Measurements from ENCODE around the gene WDTC1. TPM values are rescaled to one million over a fixed set of nuclear protein-coding genes. Genes with fewer than 3 reads are reported as not detected.

Gene WDTC1
- total RNA-seq, 1 donor from 2014 or later = 18.2 TPM

DNA sequence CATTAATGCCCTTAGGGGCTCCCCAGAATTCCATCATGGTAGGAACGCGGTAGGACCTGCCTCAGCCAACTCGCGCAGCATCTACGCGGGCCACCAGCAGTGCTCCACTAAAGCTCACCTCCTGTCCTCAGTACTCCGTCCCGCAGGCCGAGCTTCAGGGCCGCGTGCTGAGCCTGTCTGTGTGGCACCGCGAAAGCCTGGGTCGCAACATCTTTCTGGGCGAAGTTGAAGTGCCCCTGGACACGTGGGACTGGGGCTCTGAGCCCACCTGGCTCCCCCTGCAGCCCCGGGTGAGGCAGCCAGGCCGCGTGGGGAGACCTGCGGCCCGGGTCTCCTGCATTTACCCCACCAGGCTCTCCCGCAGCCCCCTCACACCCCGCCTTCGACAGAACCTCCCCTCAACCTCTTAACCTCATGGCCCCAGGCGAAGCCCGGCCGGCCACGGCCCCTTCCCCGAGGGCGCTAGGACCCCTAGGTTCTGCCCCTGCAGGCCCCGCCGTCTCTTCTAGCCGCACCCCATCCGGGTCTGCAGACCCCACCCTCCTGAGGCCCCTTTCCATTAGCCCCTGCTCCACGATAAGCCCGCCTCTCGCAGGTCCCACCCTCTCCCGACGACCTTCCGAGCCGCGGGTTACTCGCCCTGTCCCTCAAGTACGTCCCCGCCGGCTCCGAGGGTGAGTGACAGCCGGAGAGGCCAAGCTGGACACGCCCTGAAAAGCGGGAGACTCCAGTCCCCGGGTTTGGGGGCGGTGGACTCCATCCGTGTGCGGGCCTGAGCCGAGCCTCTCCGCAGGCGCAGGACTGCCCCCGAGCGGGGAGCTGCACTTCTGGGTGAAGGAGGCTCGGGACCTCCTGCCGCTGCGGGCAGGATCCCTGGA lies 116.5 kb downstream of the WDTC1 start:
- no peaks in the 10 kb centered on the region for H3K9me3 ChIP-seq (ENCODE audit: insufficient read depth, low read depth, low read length)
- H3K79me2 ChIP-seq (ENCODE audit: insufficient read depth, low read length) = no peaks in the 10 kb centered on the region
- H3K27me3 Mint-ChIP-seq (ENCODE audit: low read depth, unreplicated experiment) = peaks cover 4% of the 10 kb centered on the region
- peaks cover 5% of the 10 kb centered on the region for H3K27me3 ChIP-seq (ENCODE audit: insufficient read depth, low read length)
- peak; percentile 7 for DNase-seq (ENCODE audit: low read depth)
- H4K20me1 ChIP-seq (ENCODE audit: insufficient read depth, low read length) = no peaks in the 10 kb centered on the region
- H2AFZ ChIP-seq (ENCODE audit: low read depth, low read length) = peak overlapping the region; percentile 80
- H3K4me1 ChIP-seq (ENCODE audit: insufficient read depth, low read length) = peaks cover 15% of the 10 kb centered on the region
- H3K9me3 Mint-ChIP-seq (ENCODE audit: unreplicated experiment) = no peaks in the 10 kb centered on the region
- FAIRE-seq = no peak
- no peak overlapping the region for H3K27ac ChIP-seq (ENCODE audit: low read depth, low read length)
- H3K4me3 Mint-ChIP-seq (ENCODE audit: unreplicated experiment) = no peak overlapping the region
- H3K4me2 ChIP-seq (ENCODE audit: low read length) = peak overlapping the region; percentile 78
- H3K9ac ChIP-seq (ENCODE audit: low read length) = no peak overlapping the region
- no peak overlapping the region for H3K4me3 ChIP-seq (ENCODE audit: insufficient read depth, low read depth, low read length)
- H3K36me3 ChIP-seq (ENCODE audit: insufficient read depth, low read length) = peaks cover under 1% of the 10 kb centered on the region
- H3K27ac Mint-ChIP-seq (ENCODE audit: unreplicated experiment) = no peak overlapping the region
- H3K36me3 Mint-ChIP-seq (ENCODE audit: low read depth, unreplicated experiment) = peaks cover 9% of the 10 kb centered on the region
- H3K4me1 Mint-ChIP-seq (ENCODE audit: low read depth, unreplicated experiment) = peaks cover 4% of the 10 kb centered on the region
- no peak for TF ChIP-seq EZH2 (IDR thresholded peaks at IDR 0.05; ENCODE audit: insufficient read depth, low read length)
- TF ChIP-seq, protein P1, sequence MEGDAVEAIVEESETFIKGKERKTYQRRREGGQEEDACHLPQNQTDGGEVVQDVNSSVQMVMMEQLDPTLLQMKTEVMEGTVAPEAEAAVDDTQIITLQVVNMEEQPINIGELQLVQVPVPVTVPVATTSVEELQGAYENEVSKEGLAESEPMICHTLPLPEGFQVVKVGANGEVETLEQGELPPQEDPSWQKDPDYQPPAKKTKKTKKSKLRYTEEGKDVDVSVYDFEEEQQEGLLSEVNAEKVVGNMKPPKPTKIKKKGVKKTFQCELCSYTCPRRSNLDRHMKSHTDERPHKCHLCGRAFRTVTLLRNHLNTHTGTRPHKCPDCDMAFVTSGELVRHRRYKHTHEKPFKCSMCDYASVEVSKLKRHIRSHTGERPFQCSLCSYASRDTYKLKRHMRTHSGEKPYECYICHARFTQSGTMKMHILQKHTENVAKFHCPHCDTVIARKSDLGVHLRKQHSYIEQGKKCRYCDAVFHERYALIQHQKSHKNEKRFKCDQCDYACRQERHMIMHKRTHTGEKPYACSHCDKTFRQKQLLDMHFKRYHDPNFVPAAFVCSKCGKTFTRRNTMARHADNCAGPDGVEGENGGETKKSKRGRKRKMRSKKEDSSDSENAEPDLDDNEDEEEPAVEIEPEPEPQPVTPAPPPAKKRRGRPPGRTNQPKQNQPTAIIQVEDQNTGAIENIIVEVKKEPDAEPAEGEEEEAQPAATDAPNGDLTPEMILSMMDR (IDR thresholded peaks at IDR 0.05; ENCODE audit: insufficient read depth, low read depth, low read length) = no peak

DNA sequence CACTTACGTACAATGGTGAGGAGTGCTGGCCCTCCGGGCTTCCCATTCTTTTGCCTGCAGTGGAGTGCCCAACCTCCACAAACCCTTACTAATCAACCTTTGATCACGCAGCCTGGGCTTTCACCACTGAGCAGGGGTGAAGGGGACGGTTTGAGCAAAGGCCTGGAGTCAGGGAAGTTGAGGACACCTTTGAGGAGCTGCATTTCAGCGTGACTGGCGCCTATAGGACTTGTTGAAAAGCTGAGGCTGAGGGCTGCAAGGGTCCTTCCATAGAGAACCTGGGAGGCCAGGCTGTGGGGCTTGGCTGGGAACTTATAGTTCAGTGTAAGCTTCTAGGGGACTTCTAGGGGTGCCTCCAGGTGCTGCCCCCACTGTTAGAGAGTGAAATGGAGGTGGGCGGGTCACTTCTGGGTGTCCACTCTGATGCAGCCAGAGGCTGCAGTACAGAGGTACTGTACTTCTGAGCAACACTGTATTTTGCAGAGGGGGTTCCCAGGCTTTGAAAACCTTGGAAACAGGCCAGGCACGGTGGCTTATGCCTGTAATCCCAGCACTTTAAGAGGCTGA lies 117.2 kb downstream of the WDTC1 start:
- H3K36me3 ChIP-seq (ENCODE audit: insufficient read depth, low read length) = peaks cover 3% of the 10 kb centered on the region
- Mint-ChIP-seq H3K27me3 (ENCODE audit: low read depth, unreplicated experiment) (peaks cover 4% of the 10 kb centered on the region), H3K9me3 (ENCODE audit: unreplicated experiment) (no peaks in the 10 kb centered on the region), H3K27ac (ENCODE audit: unreplicated experiment) (no peak overlapping the region), H3K36me3 (ENCODE audit: low read depth, unreplicated experiment) (peaks cover 9% of the 10 kb centered on the region), H3K4me1 (ENCODE audit: low read depth, unreplicated experiment) (peaks cover 4% of the 10 kb centered on the region), H3K4me3 (ENCODE audit: unreplicated experiment) (no peak overlapping the region)
- no peak overlapping the region for H3K9ac ChIP-seq (ENCODE audit: low read length)
- H3K4me2 ChIP-seq (ENCODE audit: low read length) = peak overlapping the region; percentile 78
- no peaks in the 10 kb centered on the region for H3K79me2 ChIP-seq (ENCODE audit: insufficient read depth, low read length)
- TF ChIP-seq, protein P1 (IDR thresholded peaks at IDR 0.05; ENCODE audit: insufficient read depth, low read depth, low read length) = no peak
- no peak for TF ChIP-seq EZH2 (IDR thresholded peaks at IDR 0.05; ENCODE audit: insufficient read depth, low read length)
- FAIRE-seq (no peak), DNase-seq (ENCODE audit: low read depth) (no peak)
- no peaks in the 10 kb centered on the region for H4K20me1 ChIP-seq (ENCODE audit: insufficient read depth, low read length)
- peak overlapping the region; percentile 71 for H2AFZ ChIP-seq (ENCODE audit: low read depth, low read length)
- H3K27me3 ChIP-seq (ENCODE audit: insufficient read depth, low read length) = peaks cover 5% of the 10 kb centered on the region
- H3K27ac ChIP-seq (ENCODE audit: low read depth, low read length) = no peak overlapping the region
- no peaks in the 10 kb centered on the region for H3K9me3 ChIP-seq (ENCODE audit: insufficient read depth, low read depth, low read length)
- H3K4me3 ChIP-seq (ENCODE audit: insufficient read depth, low read depth, low read length) = no peak overlapping the region
- H3K4me1 ChIP-seq (ENCODE audit: insufficient read depth, low read length) = peaks cover 15% of the 10 kb centered on the region
